GM23338 (cell line): Measurements from ENCODE around the gene TBX2. TPM values are rescaled to one million over a fixed set of nuclear protein-coding genes. Genes with fewer than 3 reads are reported as not detected.

ENCODE experiments used
- ATAC-seq: fragments of 200-7000 bp; cut with Tn5 transposase; 3 replicates; pipeline ENCODE4 v1.9.1; 2020
- DNase-seq: peaks from one replicate; pipeline ENCODE4 v3.0.0-alpha.2; 2015; ENCODE audit warnings: low spot score
- H2AFZ ChIP-seq: fragments of 200-600 bp; sonication (generic); 2 replicates; pipeline ENCODE4 v1.8.0; 2016; ENCODE audit warnings: antibody characterized with exemption, mild to moderate bottlenecking, moderate library complexity
- H3F3A ChIP-seq: fragments of 200-600 bp; sonication (generic); replicated peaks from 2 replicates; pipeline ENCODE4 v1.8.0; 2017; ENCODE audit warnings: antibody characterized with exemption, mixed run types, low read depth
- H3K27ac ChIP-seq: fragments of 200-600 bp; sonication (generic); 2 replicates; pipeline ENCODE4 v1.6.1; 2016; ENCODE audit warnings: low read depth
- H3K27me3 ChIP-seq: fragments of 200-600 bp; sonication (generic); 2 replicates; pipeline ENCODE4 v1.8.0; 2016; ENCODE audit warnings: mild to moderate bottlenecking, mixed run types, moderate library complexity; ENCODE audit not compliant: insufficient read depth
- H3K36me3 ChIP-seq: fragments of 200-600 bp; sonication (generic); 2 replicates; pipeline ENCODE4 v1.8.0; 2016; ENCODE audit warnings: mild to moderate bottlenecking; ENCODE audit not compliant: insufficient read depth
- H3K4me1 ChIP-seq: fragments of 200-600 bp; sonication (generic); 2 replicates; pipeline ENCODE4 v1.8.0; 2016; ENCODE audit warnings: mild to moderate bottlenecking, moderate library complexity; ENCODE audit not compliant: insufficient read depth
- H3K4me2 ChIP-seq: fragments of 200-600 bp; sonication (generic); 2 replicates; pipeline ENCODE4 v1.7.1; 2017; ENCODE audit warnings: mixed run types
- H3K4me3 ChIP-seq: fragments of 200-600 bp; sonication (generic); 2 replicates; pipeline ENCODE4 v1.6.1; 2016; ENCODE audit warnings: mixed run types
- H3K79me2 ChIP-seq: fragments of 200-600 bp; sonication (generic); replicated peaks from 2 replicates; pipeline ENCODE4 v1.8.0; 2017; ENCODE audit warnings: mild to moderate bottlenecking; ENCODE audit not compliant: insufficient read depth
- H3K9me2 ChIP-seq: fragments of 200-600 bp; sonication (generic); 2 replicates; pipeline ENCODE4 v1.8.0; 2017; ENCODE audit not compliant: insufficient read depth
- H4K20me1 ChIP-seq: fragments of 200-600 bp; sonication (generic); replicated peaks from 2 replicates; pipeline ENCODE4 v1.8.0; 2017; ENCODE audit warnings: mild to moderate bottlenecking; ENCODE audit not compliant: insufficient read depth
- H3K27ac Mint-ChIP-seq: 2 replicates; pipeline ENCODE4 v1.8.0; 2020; ENCODE audit warnings: inconsistent platforms, mild to moderate bottlenecking, moderate library complexity, mixed read lengths
- H3K27me3 Mint-ChIP-seq: 3 replicates; pipeline ENCODE4 v1.8.0; 2022; ENCODE audit warnings: low read depth, mild to moderate bottlenecking, moderate library complexity, mixed read lengths, inconsistent platforms; ENCODE audit not compliant: insufficient read depth, poor library complexity
- H3K36me3 Mint-ChIP-seq: 3 replicates; pipeline ENCODE4 v1.8.0; 2021; ENCODE audit warnings: low read depth, mild to moderate bottlenecking, inconsistent platforms, moderate library complexity, mixed read lengths
- H3K4me1 Mint-ChIP-seq: 3 replicates; pipeline ENCODE4 v1.8.0; 2020; ENCODE audit warnings: mild to moderate bottlenecking, inconsistent platforms, mixed read lengths
- H3K4me3 Mint-ChIP-seq: 3 replicates; pipeline ENCODE4 v1.8.0; 2021; ENCODE audit warnings: moderate library complexity, mild to moderate bottlenecking, inconsistent platforms, mixed read lengths
- H3K9me3 Mint-ChIP-seq: 3 replicates; pipeline ENCODE4 v1.8.0; 2020; ENCODE audit warnings: moderate library complexity, mild to moderate bottlenecking, inconsistent platforms, mixed read lengths
- CREB1 ChIP-seq: fragments of 250-450 bp; sonication (Bioruptor Pico); IDR thresholded peaks from 2 replicates; pipeline ENCODE4 v1.5.0; 2020; ENCODE audit warnings: low read depth, mild to moderate bottlenecking, moderate library complexity
- CTCF ChIP-seq, 2 experiments: fragments of 200-600 bp in 1 of 2; sonication (generic) in 1 of 2; conservative IDR thresholded peaks; 2 replicates each; pipeline versions ENCODE4 v1.5.1 to v1.6.1; 2016 to 2017; ENCODE audit warnings: antibody characterized with exemption in 2 of 2, low read depth in 2 of 2, mild to moderate bottlenecking in 2 of 2, moderate library complexity in 1 of 2
- ETS1 ChIP-seq: IDR thresholded peaks from 2 replicates; pipeline ENCODE4 v1.6.1; 2016; ENCODE audit warnings: antibody characterized with exemption
- EZH2 ChIP-seq: fragments of 200-600 bp; sonication (generic); IDR thresholded peaks from one replicate; pipeline ENCODE4 v1.8.0; 2017; ENCODE audit warnings: antibody characterized with exemption, mild to moderate bottlenecking, low read depth; ENCODE audit not compliant: unreplicated experiment
- JUNB ChIP-seq: IDR thresholded peaks from one replicate; pipeline ENCODE4 v1.6.1; 2016; ENCODE audit warnings: antibody characterized with exemption; ENCODE audit not compliant: unreplicated experiment
- POLR2AphosphoS5 ChIP-seq: IDR thresholded peaks from 2 replicates; pipeline ENCODE4 v1.6.1; 2016; ENCODE audit warnings: antibody characterized with exemption, low read depth
- REST ChIP-seq: IDR thresholded peaks from one replicate; pipeline ENCODE4 v1.6.1; 2018; ENCODE audit warnings: antibody characterized with exemption; ENCODE audit not compliant: unreplicated experiment
- STAT1 ChIP-seq: IDR thresholded peaks from one replicate; pipeline ENCODE4 v1.6.1; 2016; ENCODE audit warnings: antibody characterized with exemption; ENCODE audit not compliant: unreplicated experiment
- ZNF114 ChIP-seq: fragments of 250-450 bp; sonication (Bioruptor Pico); IDR thresholded peaks from 2 replicates; pipeline ENCODE4 v1.5.0; 2020; ENCODE audit warnings: mild to moderate bottlenecking, moderate library complexity
- ZNF331 ChIP-seq: fragments of 250-450 bp; sonication (Bioruptor Pico); IDR thresholded peaks from 2 replicates; pipeline ENCODE4 v1.5.0; 2020; ENCODE audit warnings: low read depth, mild to moderate bottlenecking, moderate library complexity
- polyA plus RNA-seq: library from polyadenylated mRNA; unstranded; fragments of >200 nt; fragmentation: Nextera tagmentation; extraction: Ambion mirVana; gene quantifications from 2 replicates; pipeline ENCODE4 v1.2.1, GENCODE V29; 2016
- total RNA-seq: library from RNA; depleted of rRNA; stranded (reverse); fragments of >200 nt; shearing (Covaris generic); gene quantifications from 2 replicates; pipeline ENCODE4 v1.2.3, GENCODE V29; 2014

The TBX2 gene
- total and polyA plus RNA-seq, 2 experiments from 2014 or later = not detected

- H3K36me3 Mint-ChIP-seq = no peaks in the 10 kb centered on the region
- TF ChIP-seq JUNB (no peak), ETS1 (no peak), STAT1 (no peak)
- H3K9me2 ChIP-seq = no peaks in the 10 kb centered on the region
These were observed 22.6 kb downstream of the TBX2 start for GRCh38 chr17:61422116-61422799.

GRCh38 chr17:61422869-61423268 lies 23.2 kb downstream of the TBX2 start:
- no peaks in the 10 kb centered on the region for H3K79me2 ChIP-seq
- H3K27me3 Mint-ChIP-seq = peaks cover 9% of the 10 kb centered on the region
- DNase-seq = no peak
- ATAC-seq = no peak
- no peak overlapping the region for H3K27ac Mint-ChIP-seq
- H3K36me3 ChIP-seq = no peaks in the 10 kb centered on the region
- H3K27ac ChIP-seq = no peak overlapping the region
- no peak overlapping the region for H3K4me2 ChIP-seq
- H3K4me1 ChIP-seq = no peaks in the 10 kb centered on the region
- peaks cover 10% of the 10 kb centered on the region; the same call in 1 of the 2 replicates for H3K27me3 ChIP-seq
- peaks cover 7% of the 10 kb centered on the region; the same call in 1 of the 3 replicates for H3K4me1 Mint-ChIP-seq
- no peak overlapping the region for H3K4me3 Mint-ChIP-seq
- H4K20me1 ChIP-seq = no peaks in the 10 kb centered on the region
- no peak overlapping the region for H2AFZ ChIP-seq
- H3K4me3 ChIP-seq = no peak overlapping the region
- no peaks in the 10 kb centered on the region for H3K36me3 Mint-ChIP-seq
- H3F3A ChIP-seq = no peaks in the 10 kb centered on the region
- no peaks in the 10 kb centered on the region for H3K9me2 ChIP-seq
- no peaks in the 10 kb centered on the region for H3K9me3 Mint-ChIP-seq
- TF ChIP-seq JUNB = no peak
- no peak for TF ChIP-seq POLR2AphosphoS5
- no peak for TF ChIP-seq EZH2
- TF ChIP-seq REST = no peak
- TF ChIP-seq CTCF (conservative IDR thresholded peaks at IDR 0.05; ENCODE audit: low read depth in 2 of 2) = no peak
- TF ChIP-seq CREB1 = no peak
- TF ChIP-seq ZNF331 (CRISPR knock-in tag) = no peak
- no peak for TF ChIP-seq ZNF114 (CRISPR knock-in tag)

More at GRCh38 chr17:61422116-61422799, 22.6 kb downstream of the TBX2 start:
- no peak overlapping the region for H2AFZ ChIP-seq
- H3F3A ChIP-seq = no peaks in the 10 kb centered on the region
- peaks cover 15% of the 10 kb centered on the region for H3K27me3 ChIP-seq
- H3K79me2 ChIP-seq = no peaks in the 10 kb centered on the region
- Mint-ChIP-seq H3K27me3 (peaks cover 10% of the 10 kb centered on the region), H3K27ac (no peak overlapping the region), H3K9me3 (no peaks in the 10 kb centered on the region), H3K4me1 (peaks cover 7% of the 10 kb centered on the region; the same call in 1 of the 3 replicates), H3K4me3 (no peak overlapping the region)
- ATAC-seq (no peak), DNase-seq (no peak)
- H3K4me3 ChIP-seq = no peak overlapping the region
- no peaks in the 10 kb centered on the region for H3K4me1 ChIP-seq
- no peaks in the 10 kb centered on the region for H4K20me1 ChIP-seq
- H3K4me2 ChIP-seq = no peak overlapping the region
- no peaks in the 10 kb centered on the region for H3K36me3 ChIP-seq
- no peak overlapping the region for H3K27ac ChIP-seq
